Stimulated activated naive CD8-positive, alpha-beta T cell treated with anti-CD3 and anti-CD28 coated beads, Interleukin-15, amount 100 ng/mL, for 72 hours (primary cell): Measurements from ENCODE around the gene PFKFB3.
"Not testable (repeated sequence)": the region's sequence is repeated elsewhere in the genome, so short reads cannot be mapped to it uniquely, and the experiment has no call there.

Experiments
- ATAC-seq: fragments of 150-1000 bp; cut with Tn5 transposase; 2 replicates; pipeline ENCODE4 v1.10.0; 2021; ENCODE audit warnings: mild to moderate bottlenecking, moderate library complexity
- DNase-seq, 2 donors: peaks; one replicate each; pipeline ENCODE4 v3.0.0; 2021 to 2022
- H3K27ac Mint-ChIP-seq, 2 donors: one replicate each; pipeline ENCODE4 v1.8.0; 2022; ENCODE audit warnings: mild to moderate bottlenecking in 2 of 2, mixed read lengths in 2 of 2, moderate library complexity in 2 of 2
- H3K27me3 Mint-ChIP-seq: one replicate; pipeline ENCODE4 v1.8.0; 2022; ENCODE audit warnings: mixed read lengths
- H3K4me1 Mint-ChIP-seq: one replicate; pipeline ENCODE4 v1.8.0; 2022; ENCODE audit warnings: mild to moderate bottlenecking, mixed read lengths
- H3K4me3 Mint-ChIP-seq, 2 donors: one replicate each; pipeline ENCODE4 v1.8.0; 2022; ENCODE audit warnings: mild to moderate bottlenecking in 2 of 2, mixed read lengths in 2 of 2, moderate library complexity in 1 of 2
- H3K9me3 Mint-ChIP-seq, 2 donors: one replicate each; pipeline ENCODE4 v1.8.0; 2022; ENCODE audit warnings: mixed read lengths in 2 of 2

The PFKFB3 gene

DNA sequence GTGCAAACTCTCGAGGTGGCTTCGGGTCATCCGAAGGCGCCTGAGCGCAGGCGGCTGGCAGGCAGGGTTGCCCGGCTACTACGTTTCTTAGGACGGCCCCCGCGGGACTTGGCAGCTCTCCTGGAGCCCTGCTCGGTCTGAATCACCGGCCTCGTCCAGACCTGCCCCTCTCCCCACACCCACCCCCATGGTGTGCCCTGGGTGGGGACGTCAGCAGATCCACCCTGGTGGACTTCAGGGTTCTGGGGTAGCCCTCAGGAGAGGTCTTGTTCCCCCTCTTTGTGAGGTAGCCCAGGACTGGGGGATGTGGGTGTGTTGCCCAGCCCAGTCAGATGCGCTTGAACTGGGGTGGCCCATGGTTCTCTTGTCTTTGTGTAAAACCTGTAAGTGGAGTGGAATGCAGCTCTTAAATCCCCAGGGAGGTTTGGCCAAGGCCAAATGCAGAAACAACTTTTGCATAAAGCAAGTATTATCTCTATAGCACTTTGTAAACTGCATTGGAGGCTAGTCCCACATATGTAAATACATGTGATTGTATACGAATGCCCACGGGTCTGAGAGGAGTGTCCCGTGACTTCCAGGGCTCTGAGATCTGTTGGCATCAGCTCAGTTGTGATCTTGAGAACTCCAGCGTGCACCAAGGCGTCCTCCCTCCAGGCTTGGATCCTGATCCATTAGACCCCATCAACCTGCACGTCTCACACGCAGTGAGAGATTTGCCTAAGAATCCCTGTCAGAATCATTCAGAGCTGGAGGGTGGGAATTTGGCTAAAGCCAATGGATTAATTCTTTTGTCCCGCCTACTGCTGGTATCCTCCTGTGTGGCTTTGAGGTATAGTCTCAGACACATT, 1.8 kb downstream of the PFKFB3 start:
- no peak for ATAC-seq
- Mint-ChIP-seq H3K4me3 (peak overlapping the region; percentile 90 to 99), H3K27ac (peak overlapping the region in 1 of 2 donors; percentile 52), H3K9me3 (no peaks in the 10 kb centered on the region), H3K4me1 (peaks cover 58% of the 10 kb centered on the region), H3K27me3 (no peaks in the 10 kb centered on the region)
- DNase-seq = peak in 1 of 2 donors; percentile 19

DNA sequence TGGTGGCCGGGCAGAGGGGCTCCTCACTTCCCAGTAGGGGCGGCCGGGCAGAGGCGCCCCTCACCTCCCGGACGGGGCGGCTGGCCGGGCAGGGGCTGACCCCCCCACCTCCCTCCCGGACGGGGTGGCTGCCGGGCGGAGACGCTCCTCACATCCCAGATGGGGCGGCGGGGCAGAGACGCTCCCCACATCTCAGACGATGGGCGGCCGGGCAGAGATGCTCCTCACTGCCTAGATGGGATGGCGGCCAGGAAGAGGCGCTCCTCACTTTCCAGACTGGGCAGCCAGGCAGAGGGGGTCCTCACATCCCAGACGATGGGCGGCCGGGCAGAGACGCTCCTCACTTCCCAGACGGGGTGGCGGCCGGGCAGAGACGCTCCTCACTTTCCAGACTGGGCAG, 3.8 kb downstream of the PFKFB3 start:
- ATAC-seq, H3K27me3 Mint-ChIP-seq, H3K4me3 Mint-ChIP-seq, H3K27ac Mint-ChIP-seq, DNase-seq, H3K9me3 Mint-ChIP-seq: not testable (repeated sequence)
- peaks cover 43% of the 10 kb centered on the region for H3K4me1 Mint-ChIP-seq

DNA sequence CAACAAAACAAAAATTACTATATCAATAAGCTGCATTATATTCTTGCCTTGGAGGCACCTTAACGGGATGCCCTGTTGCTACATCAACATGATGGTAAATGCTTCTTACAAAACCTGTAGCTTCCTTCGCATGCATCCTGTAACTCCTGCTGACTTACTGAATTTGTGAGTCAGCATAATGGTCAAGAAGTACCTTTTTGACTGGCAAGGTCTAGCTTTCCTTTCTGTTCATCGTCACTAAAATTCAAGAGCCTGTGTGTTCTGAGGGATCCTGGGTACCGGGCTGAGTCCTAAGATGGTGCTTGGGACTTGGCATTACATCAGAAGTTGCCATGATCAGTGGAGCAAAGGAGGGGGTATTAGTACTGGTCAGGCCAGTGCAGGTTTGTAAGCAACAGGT, 4.9 kb downstream of the PFKFB3 start:
- ATAC-seq (no peak), DNase-seq (no peak)
- Mint-ChIP-seq H3K4me1 (peaks cover 33% of the 10 kb centered on the region), H3K9me3 (no peaks in the 10 kb centered on the region), H3K4me3 (no peak overlapping the region), H3K27ac (no peak overlapping the region), H3K27me3 (no peaks in the 10 kb centered on the region)

DNA sequence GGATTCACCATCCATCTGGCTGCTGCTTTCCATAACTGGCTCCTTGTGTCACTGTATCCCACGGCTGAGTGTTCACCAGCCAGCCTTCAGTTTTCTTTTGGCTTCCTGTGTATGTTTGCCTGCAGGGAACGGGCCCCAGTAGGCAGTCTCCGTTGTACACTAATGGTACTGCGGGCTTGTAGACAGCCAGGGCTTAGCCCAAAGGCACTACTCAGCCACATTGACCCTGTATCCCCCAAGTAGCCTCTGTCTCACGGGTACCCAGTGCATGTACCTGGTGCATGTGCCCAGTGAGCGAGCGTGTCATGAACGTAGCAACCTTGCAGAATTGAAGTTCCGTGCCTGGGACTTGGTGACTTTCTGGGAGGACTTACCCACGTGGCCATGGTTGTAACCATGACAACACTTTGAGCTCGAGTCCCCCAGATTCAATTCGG, 6.1 kb downstream of the PFKFB3 start:
- no peak for ATAC-seq

GRCh38 chr10:6211341-6211670, 8.6 kb downstream of the PFKFB3 start:
- H3K9me3 Mint-ChIP-seq = no peaks in the 10 kb centered on the region
- no peaks in the 10 kb centered on the region for H3K27me3 Mint-ChIP-seq
- DNase-seq = no peak
- peaks cover 26% of the 10 kb centered on the region for H3K4me1 Mint-ChIP-seq
- ATAC-seq = no peak
- H3K4me3 Mint-ChIP-seq = no peak overlapping the region
- no peak overlapping the region for H3K27ac Mint-ChIP-seq

More for the DNA sequence above, 6.1 kb downstream of the PFKFB3 start:
- H3K27me3 Mint-ChIP-seq = no peaks in the 10 kb centered on the region
- H3K9me3 Mint-ChIP-seq = no peaks in the 10 kb centered on the region
- no peak overlapping the region for H3K27ac Mint-ChIP-seq
- no peak for DNase-seq
- H3K4me1 Mint-ChIP-seq = peaks cover 36% of the 10 kb centered on the region
- no peak overlapping the region for H3K4me3 Mint-ChIP-seq

DNA sequence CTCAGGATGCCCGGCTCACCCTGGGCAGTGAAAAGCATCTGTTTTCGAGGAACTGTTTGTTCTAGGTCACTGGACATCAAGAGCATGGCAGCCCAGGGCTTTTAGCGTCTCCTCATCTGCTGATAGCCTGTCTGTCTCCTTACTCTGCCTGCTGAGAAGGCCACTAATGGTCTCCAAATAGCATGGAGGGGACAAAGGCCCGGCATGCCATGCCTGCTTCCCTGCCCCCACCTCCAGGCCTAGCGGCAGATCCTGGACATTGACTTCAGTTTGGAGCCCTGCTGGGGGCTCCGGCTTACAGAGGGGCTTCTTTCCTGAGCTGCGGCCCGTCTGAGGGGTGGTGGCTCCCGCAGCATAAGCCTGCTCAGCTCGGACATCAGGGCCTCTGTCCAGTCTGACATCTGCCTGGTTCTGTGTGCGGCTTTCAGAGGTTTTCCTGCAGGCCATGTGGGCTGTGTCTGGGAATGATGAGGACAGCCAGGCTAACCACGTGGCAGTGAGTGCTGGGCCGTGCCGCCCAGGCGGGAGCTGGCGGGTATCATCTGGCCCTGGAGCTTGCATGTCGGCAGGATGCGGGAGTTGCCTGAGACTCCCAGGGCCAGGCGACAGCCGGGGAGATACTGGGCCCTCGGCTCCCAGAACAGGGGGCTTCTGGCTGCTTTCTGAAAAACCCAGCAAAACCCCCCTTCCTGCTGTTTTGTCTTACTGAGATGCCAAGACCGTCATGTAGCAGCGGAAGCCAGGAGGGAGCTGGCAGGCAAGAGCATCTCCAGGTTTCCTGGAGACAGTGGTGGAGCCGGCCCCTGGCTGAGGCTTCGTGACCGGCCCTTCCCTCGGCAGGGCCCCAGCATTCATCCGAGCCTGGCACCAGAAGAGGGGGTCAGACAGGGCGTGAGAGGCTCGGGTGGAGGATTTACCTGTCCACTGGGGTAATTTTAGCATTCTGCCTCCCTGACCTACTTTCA, 9.2 kb downstream of the PFKFB3 start:
- Mint-ChIP-seq H3K27ac (peak overlapping the region in 1 of 2 donors; percentile 61), H3K4me3 (no peak overlapping the region), H3K4me1 (peaks cover 26% of the 10 kb centered on the region), H3K9me3 (no peaks in the 10 kb centered on the region), H3K27me3 (no peaks in the 10 kb centered on the region)
- no peak for ATAC-seq
- no peak for DNase-seq

GRCh38 chr10:6212806-6213205, 10.1 kb downstream of the PFKFB3 start:
- no peak for ATAC-seq
- H3K4me1 Mint-ChIP-seq = peaks cover 20% of the 10 kb centered on the region
- peak overlapping the region in 1 of 2 donors; percentile 56 for H3K27ac Mint-ChIP-seq

GRCh38 chr10:6213257-6213905, 10.6 kb downstream of the PFKFB3 start:
- no peaks in the 10 kb centered on the region for H3K27me3 Mint-ChIP-seq
- H3K9me3 Mint-ChIP-seq = no peaks in the 10 kb centered on the region
- DNase-seq = no peak
- no peak for ATAC-seq
- H3K4me3 Mint-ChIP-seq = no peak overlapping the region
- H3K27ac Mint-ChIP-seq = peak overlapping the region in 1 of 2 donors; percentile 84
- H3K4me1 Mint-ChIP-seq = peaks cover 14% of the 10 kb centered on the region

More at GRCh38 chr10:6212806-6213205, 10.1 kb downstream of the PFKFB3 start:
- Mint-ChIP-seq H3K9me3 (no peaks in the 10 kb centered on the region), H3K27me3 (no peaks in the 10 kb centered on the region), H3K4me3 (no peak overlapping the region)
- no peak for DNase-seq

- no peak for ATAC-seq
- H3K4me1 Mint-ChIP-seq = peaks cover 9% of the 10 kb centered on the region
- H3K27ac Mint-ChIP-seq = peak overlapping the region in 1 of 2 donors; percentile 84
- H3K9me3 Mint-ChIP-seq = no peaks in the 10 kb centered on the region
- H3K4me3 Mint-ChIP-seq = no peak overlapping the region
- H3K27me3 Mint-ChIP-seq = no peaks in the 10 kb centered on the region
- no peak for DNase-seq
Measured at GRCh38 chr10:6213908-6214307, 11.2 kb downstream of the PFKFB3 start.

- Mint-ChIP-seq H3K4me3 (no peak overlapping the region), H3K9me3 (no peaks in the 10 kb centered on the region), H3K27ac (no peak overlapping the region), H3K4me1 (peaks cover 6% of the 10 kb centered on the region), H3K27me3 (no peaks in the 10 kb centered on the region)
- no peak for DNase-seq
- no peak for ATAC-seq
Measured at GRCh38 chr10:6214612-6215011, 11.9 kb downstream of the PFKFB3 start.

GRCh38 chr10:6215241-6215640, 12.5 kb downstream of the PFKFB3 start:
- DNase-seq (no peak), ATAC-seq (no peak)
- no peak overlapping the region for H3K27ac Mint-ChIP-seq
- H3K27me3 Mint-ChIP-seq = no peaks in the 10 kb centered on the region
- H3K9me3 Mint-ChIP-seq = no peaks in the 10 kb centered on the region
- no peak overlapping the region for H3K4me3 Mint-ChIP-seq
- peaks cover 6% of the 10 kb centered on the region for H3K4me1 Mint-ChIP-seq

- no peak for DNase-seq
- H3K9me3 Mint-ChIP-seq = no peaks in the 10 kb centered on the region
- no peak overlapping the region for H3K4me3 Mint-ChIP-seq
- H3K4me1 Mint-ChIP-seq = peaks cover 6% of the 10 kb centered on the region
- no peaks in the 10 kb centered on the region for H3K27me3 Mint-ChIP-seq
- no peak for ATAC-seq
- no peak overlapping the region for H3K27ac Mint-ChIP-seq
Measured at GRCh38 chr10:6215683-6216484, 13.2 kb downstream of the PFKFB3 start.

GRCh38 chr10:6216916-6217315, 14.2 kb downstream of the PFKFB3 start:
- Mint-ChIP-seq H3K27me3 (no peaks in the 10 kb centered on the region), H3K9me3 (no peaks in the 10 kb centered on the region), H3K27ac (no peak overlapping the region), H3K4me1 (peaks cover 6% of the 10 kb centered on the region), H3K4me3 (no peak overlapping the region)
- no peak for DNase-seq
- no peak for ATAC-seq

GRCh38 chr10:6217611-6218010, 14.9 kb downstream of the PFKFB3 start:
- no peaks in the 10 kb centered on the region for H3K27me3 Mint-ChIP-seq
- no peak overlapping the region for H3K27ac Mint-ChIP-seq
- no peak for ATAC-seq
- no peaks in the 10 kb centered on the region for H3K9me3 Mint-ChIP-seq
- no peak overlapping the region for H3K4me3 Mint-ChIP-seq
- DNase-seq = no peak
- peaks cover 6% of the 10 kb centered on the region for H3K4me1 Mint-ChIP-seq
